HepG2 (cell line): ENCODE measurements around the gene SLC9C2. TPM values are rescaled to one million over a fixed set of nuclear protein-coding genes. Genes with fewer than 3 reads are reported as not detected.
A peak's percentile ranks its signal among the peaks of the same experiment; 100 is the strongest.

Experiments used
- ARID2 ChIP-seq: sonication (generic); formaldehyde crosslinking; IDR thresholded peaks from 2 replicates; pipeline ENCODE4 v1.8.1; 2022; ENCODE audit warnings: mild to moderate bottlenecking, missing genetic modification reagents, borderline replicate concordance
- ATF6 ChIP-seq: sonication (generic); formaldehyde crosslinking; conservative IDR thresholded peaks from 2 replicates; pipeline ENCODE4 v1.4.0; 2020; ENCODE audit warnings: missing genetic modification reagents
- BRD4 ChIP-seq: sonication (generic); formaldehyde crosslinking; IDR thresholded peaks from 2 replicates; pipeline ENCODE4 v1.4.0; 2020; ENCODE audit warnings: missing genetic modification reagents
- FOXJ3 ChIP-seq: sonication (generic); formaldehyde crosslinking; IDR thresholded peaks from 2 replicates; pipeline ENCODE4 v1.4.0; 2020; ENCODE audit warnings: missing genetic modification reagents, mild to moderate bottlenecking, borderline replicate concordance
- HNF1A ChIP-seq, 2 experiments: sonication (generic) in 1 of 2; formaldehyde crosslinking in 1 of 2; IDR thresholded peaks; 2 replicates each; pipeline versions ENCODE4 v1.4.0 to v1.6.1; 2016 to 2020; ENCODE audit warnings: borderline replicate concordance in 1 of 2, low read depth in 1 of 2, mild to moderate bottlenecking in 1 of 2, missing genetic modification reagents in 1 of 2
- IRF1 ChIP-seq: sonication (generic); formaldehyde crosslinking; IDR thresholded peaks from 2 replicates; pipeline ENCODE4 v1.4.0; 2020; ENCODE audit warnings: low read depth, mild to moderate bottlenecking, missing genetic modification reagents
- IRF9 ChIP-seq: sonication (generic); formaldehyde crosslinking; IDR thresholded peaks from 2 replicates; pipeline ENCODE4 v1.8.0; 2022; ENCODE audit warnings: missing genetic modification reagents, mild to moderate bottlenecking, borderline replicate concordance
- KLF6 ChIP-seq: IDR thresholded peaks from 2 replicates; pipeline ENCODE4 v1.8.0; 2016; ENCODE audit warnings: missing biosample characterization, missing genetic modification reagents
- MAFF ChIP-seq: IDR thresholded peaks from 2 replicates; pipeline ENCODE4 v1.6.1; 2011; ENCODE audit warnings: low read depth, low read length, improper control_type of control experiment
- NFRKB ChIP-seq: fragments of 450-650 bp; IDR thresholded peaks from 2 replicates; pipeline ENCODE4 v1.6.1; 2017
- NPAS2 ChIP-seq: sonication (generic); formaldehyde crosslinking; IDR thresholded peaks from 2 replicates; pipeline ENCODE4 v1.8.0; 2022; ENCODE audit warnings: mild to moderate bottlenecking, missing genetic modification reagents, borderline replicate concordance
- SOX5 ChIP-seq: IDR thresholded peaks from 2 replicates; pipeline ENCODE4 v1.6.1; 2016; ENCODE audit warnings: borderline replicate concordance
- TBL1XR1 ChIP-seq: fragments of 150-350 bp; IDR thresholded peaks from 2 replicates; pipeline ENCODE4 v1.6.1; 2014; ENCODE audit warnings: borderline replicate concordance, low read length; ENCODE audit not compliant: partially characterized antibody
- ZFYVE20 ChIP-seq: sonication (generic); formaldehyde crosslinking; IDR thresholded peaks from 2 replicates; pipeline ENCODE4 v1.8.0; 2023; ENCODE audit warnings: low read depth, mild to moderate bottlenecking, moderate library complexity, missing genetic modification reagents, borderline replicate concordance
- ZNF326 ChIP-seq: sonication (generic); formaldehyde crosslinking; IDR thresholded peaks from 2 replicates; pipeline ENCODE4 v1.4.0; 2020; ENCODE audit warnings: missing genetic modification reagents, borderline replicate concordance
- ZNF513 ChIP-seq: sonication (generic); formaldehyde crosslinking; conservative IDR thresholded peaks from 2 replicates; pipeline ENCODE4 v1.5.0; 2020; ENCODE audit warnings: missing genetic modification reagents
- ZNF614 ChIP-seq: IDR thresholded peaks from 2 replicates; pipeline ENCODE4 v1.6.1; 2018; ENCODE audit warnings: missing biosample characterization, missing genetic modification reagents, inconsistent platforms, borderline replicate concordance
- ZNF878 ChIP-seq: sonication (generic); formaldehyde crosslinking; IDR thresholded peaks from 2 replicates; pipeline ENCODE4 v1.8.1; 2023; ENCODE audit warnings: mild to moderate bottlenecking, missing genetic modification reagents, moderate library complexity
- ZSCAN29 ChIP-seq: sonication (generic); formaldehyde crosslinking; conservative IDR thresholded peaks from 2 replicates; pipeline ENCODE4 v1.4.0; 2020; ENCODE audit warnings: mild to moderate bottlenecking, missing genetic modification reagents
- polyA plus RNA-seq, 8 experiments: library from polyadenylated mRNA; depleted of rRNA in 3 of 8; stranded (reverse) in 7 of 8; unstranded in 1 of 8; fragments of >200 nt; fragmentation: Illumina TruSeq in 4 of 8; extraction: Trizol in 4 of 8; gene quantifications; 2 replicates each; pipeline versions ENCODE4 v1.2.1 to v1.2.3, GENCODE V29; 2011 to 2016; ENCODE audit warnings: low read depth in 4 of 8, missing spikeins in 1 of 8, mixed read lengths in 1 of 8; ENCODE audit not compliant: insufficient read depth in 1 of 8
- total RNA-seq, 5 experiments: library from RNA; depleted of rRNA; stranded (reverse); fragments of >200 nt; fragmentation: Illumina TruSeq; extraction: Trizol; gene quantifications; 2 replicates each; pipeline ENCODE4 v1.2.3, GENCODE V29; 2016; ENCODE audit warnings: low read depth in 1 of 5

The SLC9C2 gene
- total and polyA plus RNA-seq, 2 of the 13 experiments (the other 11 are each of a cell fraction or from before 2014, with no cell fraction given): 0.03 TPM; not detected in 1

- TF ChIP-seq HNF1A (IDR thresholded peaks at IDR 0.05; ENCODE audit: low read depth): peak; percentile 47; the same call in 1 of the 2 replicates
- peak; percentile 56; the same call in 1 of the 2 replicates for TF ChIP-seq HNF1A (CRISPR knock-in tag; IDR thresholded peaks at IDR 0.05; ENCODE audit: borderline replicate concordance)
- TF ChIP-seq IRF9: no peak
- TF ChIP-seq BRD4: peak; percentile 84
- TF ChIP-seq ZNF878 (CRISPR knock-in tag): 0 out of 2 replicates have a peak, but pooled peaks have one; percentile 21
- TF ChIP-seq FOXJ3 (CRISPR knock-in tag): peak; percentile 71
- TF ChIP-seq ZFYVE20 (CRISPR knock-in tag): no peak
- TF ChIP-seq NPAS2 (CRISPR knock-in tag): no peak
- 0 out of 2 replicates have a peak, but pooled peaks have one; percentile 66 for TF ChIP-seq ZSCAN29
- no peak for TF ChIP-seq ZNF513 (CRISPR knock-in tag)
- TF ChIP-seq IRF1 (CRISPR knock-in tag): no peak
- no peak for TF ChIP-seq ZNF326 (CRISPR knock-in tag)
- TF ChIP-seq KLF6 (CRISPR knock-in tag): 0 out of 2 replicates have a peak, but pooled peaks have one; percentile 4
- 0 out of 2 replicates have a peak, but pooled peaks have one; percentile 25 for TF ChIP-seq MAFF
- TF ChIP-seq ATF6 (CRISPR knock-in tag): no peak
- TF ChIP-seq NFRKB: no peak
- TF ChIP-seq ARID2 (CRISPR knock-in tag): no peak
- TF ChIP-seq ZNF614 (CRISPR knock-in tag): no peak
- peak; percentile 10; the same call in 1 of the 2 replicates for TF ChIP-seq SOX5
- TF ChIP-seq TBL1XR1: no peak
Measured at GRCh38 chr1:173474097-173474779, 128.6 kb downstream of the SLC9C2 start (continued).
